A549 (cell line): Measurements from ENCODE around the gene NDUFC2.

ENCODE experiments used
- CTCF ChIP-seq: fragments of >200 bp; sonication (Bioruptor Twin); formaldehyde crosslinking; IDR thresholded peaks from 3 replicates; pipeline ENCODE4 v1.5.1; 2016
- JUNB ChIP-seq: fragments of >200 bp; sonication (Bioruptor Twin); formaldehyde crosslinking; IDR thresholded peaks from 2 replicates; pipeline ENCODE4 v1.6.1; 2016
- NFE2L2 ChIP-seq: fragments of 150-350 bp; conservative IDR thresholded peaks from 2 replicates; pipeline ENCODE4 v1.6.1; 2014; ENCODE audit warnings: low read length

DNA sequence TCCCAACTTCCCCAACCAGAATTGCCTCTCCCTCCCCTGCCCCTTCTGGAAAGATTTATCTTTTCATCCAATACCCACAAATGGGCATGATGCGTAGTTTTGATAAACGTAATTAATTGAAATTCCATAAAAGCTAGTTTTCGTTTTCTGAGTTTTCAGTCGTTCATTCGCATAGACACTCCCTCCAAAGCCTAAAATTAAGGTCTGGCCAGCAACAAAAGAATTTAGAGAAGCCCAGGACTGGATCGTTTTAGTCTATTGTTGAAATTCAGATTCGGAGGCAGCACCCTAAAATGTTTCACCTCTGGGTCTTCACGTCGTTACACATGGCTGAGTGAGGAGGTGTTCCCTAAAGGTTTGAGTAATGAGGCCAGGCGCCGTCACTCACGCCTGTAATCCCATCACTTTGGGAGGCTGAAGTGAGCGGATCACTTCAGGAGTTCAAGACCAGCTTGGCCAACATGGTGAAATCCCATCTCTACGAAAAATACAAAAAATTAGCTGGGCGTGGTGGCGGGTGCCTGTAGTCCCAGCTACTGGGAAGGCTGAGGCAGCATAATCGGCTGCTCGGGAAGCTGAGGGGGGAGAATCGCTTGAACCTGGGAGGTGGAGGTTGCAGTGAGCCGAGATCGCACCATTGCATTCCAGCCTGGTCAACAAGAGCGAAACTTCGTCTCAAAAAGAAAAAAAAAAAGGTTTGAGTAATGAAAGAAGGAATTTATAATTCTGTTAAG is 589 bp upstream of the NDUFC2 start:
- TF ChIP-seq CTCF = no peak
- no peak for TF ChIP-seq NFE2L2
- TF ChIP-seq JUNB = no peak
